Stimulated activated CD8-positive, alpha-beta memory T cell treated with anti-CD3 and anti-CD28 coated beads, Interleukin-4, amount 100 ng/mL, for 1 hour (primary cell): Measurements from ENCODE around the gene TFDP2.

Experiments
- DNase-seq, 2 donors: peaks; one replicate each; pipeline ENCODE4 v3.0.0-alpha.2; 2020; ENCODE audit warnings: low read depth in 2 of 2, low spot score in 1 of 2

The TFDP2 gene

GRCh38 chr3:141972399-141972798 is 176.9 kb downstream of the TFDP2 start:
- DNase-seq, result no peak

GRCh38 chr3:141971571-141971970 is 177.8 kb downstream of the TFDP2 start:
- no peak for DNase-seq

GRCh38 chr3:141969711-141970110 is 179.6 kb downstream of the TFDP2 start:
- no peak for DNase-seq

- no peak for DNase-seq
Measured at GRCh38 chr3:141965471-141965870, 183.9 kb downstream of the TFDP2 start.

- DNase-seq, result no peak
Measured at GRCh38 chr3:141963301-141963700, 186.0 kb downstream of the TFDP2 start.

GRCh38 chr3:141960731-141961130 is 188.6 kb downstream of the TFDP2 start:
- no peak for DNase-seq

- DNase-seq, result no peak
Measured at GRCh38 chr3:141959589-141960554, 189.5 kb downstream of the TFDP2 start.

- no peak for DNase-seq
Measured at GRCh38 chr3:141955175-141955574, 194.2 kb downstream of the TFDP2 start.

- DNase-seq, result no peak
Measured at GRCh38 chr3:141952611-141953010, 196.7 kb downstream of the TFDP2 start.

- no peak for DNase-seq
Measured at GRCh38 chr3:141950572-141951493, 198.5 kb downstream of the TFDP2 start.

- no peak for DNase-seq
Measured at GRCh38 chr3:141949972-141950371, 199.4 kb downstream of the TFDP2 start.

GRCh38 chr3:141949399-141949798 is 199.9 kb downstream of the TFDP2 start:
- DNase-seq, result no peak

GRCh38 chr3:141945726-141946485 is 203.4 kb downstream of the TFDP2 start:
- no peak for DNase-seq

- DNase-seq, result no peak
Measured at GRCh38 chr3:141942006-141942405, 207.3 kb downstream of the TFDP2 start.

GRCh38 chr3:141941093-141941492 is 208.3 kb downstream of the TFDP2 start:
- DNase-seq, result no peak

- no peak for DNase-seq
Measured at GRCh38 chr3:141940194-141940776, 209.1 kb downstream of the TFDP2 start.

- DNase-seq, result no peak
Measured at GRCh38 chr3:141939759-141940158, 209.6 kb downstream of the TFDP2 start.

- DNase-seq, result no peak
Measured at GRCh38 chr3:141938011-141938500, 211.3 kb downstream of the TFDP2 start.

GRCh38 chr3:141934354-141934753 is 215.0 kb downstream of the TFDP2 start:
- no peak for DNase-seq
